Measurements from ENCODE around the gene STX2.
"Not testable (repeated sequence)": the region's sequence is repeated elsewhere in the genome, so short reads cannot be mapped to it uniquely, and the experiment has no call there.

Gene STX2

GRCh38 chr12:130764475-130765185 is 74.4 kb downstream of the STX2 start:
- no peak for DNase-seq (ENCODE audit: low read depth)

DNA sequence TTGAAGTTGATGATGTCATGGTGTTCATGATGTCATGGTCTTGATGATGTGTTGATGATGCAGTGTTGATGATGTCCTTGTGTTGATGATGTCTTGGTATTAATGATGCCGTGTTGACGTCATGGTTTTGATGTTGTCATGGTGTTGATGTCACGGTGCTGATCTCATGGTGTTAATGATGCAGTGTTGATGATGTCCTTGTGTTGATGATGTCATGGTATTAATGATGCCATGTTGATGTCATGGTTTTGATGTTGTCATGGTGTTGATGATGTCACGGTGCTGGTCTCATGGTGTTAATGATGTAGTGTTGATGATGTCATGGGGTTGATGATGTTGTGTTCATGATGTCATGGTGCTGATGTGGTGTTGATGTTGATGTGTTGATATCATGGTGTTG is 75.0 kb downstream of the STX2 start:
- DNase-seq (ENCODE audit: low read depth), result no peak

GRCh38 chr12:130762319-130762675 is 76.8 kb downstream of the STX2 start:
- DNase-seq (ENCODE audit: low read depth), result no peak

DNA sequence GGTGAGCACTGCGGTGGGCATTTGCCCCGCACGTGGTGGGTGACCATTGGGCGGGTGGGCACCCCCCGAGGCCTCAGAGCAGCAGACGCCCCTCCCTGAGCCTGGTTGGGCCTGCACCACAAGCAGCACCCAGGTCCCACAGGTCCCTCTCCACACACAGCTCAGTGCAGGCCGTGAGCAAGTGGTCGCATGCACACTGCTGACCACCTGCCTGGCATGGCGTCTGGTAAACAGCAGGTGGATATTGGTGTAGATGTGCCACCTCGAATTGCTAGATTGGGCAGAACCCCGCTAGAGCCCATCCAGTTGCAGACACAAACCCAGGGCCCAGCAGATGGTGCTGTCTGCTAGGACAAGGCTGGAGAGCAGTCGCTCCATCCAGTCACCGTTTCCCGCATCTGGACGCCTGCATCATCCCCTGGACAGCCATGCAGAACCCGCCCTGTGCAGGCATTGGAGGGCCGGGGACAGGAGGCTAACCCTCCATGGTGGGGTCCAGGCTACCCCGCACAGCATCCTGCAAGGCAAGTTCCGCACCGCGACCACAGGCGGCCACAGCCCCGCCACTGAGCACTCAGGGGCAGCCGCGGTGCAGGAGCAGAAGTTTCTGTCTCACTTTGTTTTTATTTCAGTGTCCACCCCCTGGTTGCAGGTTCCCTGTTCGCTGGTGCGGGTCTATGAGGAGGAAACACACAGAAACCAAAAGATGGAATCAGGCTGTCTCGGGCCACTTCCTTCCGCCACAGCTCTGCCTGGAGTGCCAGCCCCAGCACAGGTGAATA is 77.3 kb downstream of the STX2 start:
- peak; percentile 40 for DNase-seq (ENCODE audit: low read depth)

- no peak for DNase-seq (ENCODE audit: low read depth)
Observed at GRCh38 chr12:130754234-130754901, 84.7 kb downstream of the STX2 start.

- DNase-seq (ENCODE audit: low read depth), result no peak
Observed at GRCh38 chr12:130752692-130753230, 86.3 kb downstream of the STX2 start.

DNA sequence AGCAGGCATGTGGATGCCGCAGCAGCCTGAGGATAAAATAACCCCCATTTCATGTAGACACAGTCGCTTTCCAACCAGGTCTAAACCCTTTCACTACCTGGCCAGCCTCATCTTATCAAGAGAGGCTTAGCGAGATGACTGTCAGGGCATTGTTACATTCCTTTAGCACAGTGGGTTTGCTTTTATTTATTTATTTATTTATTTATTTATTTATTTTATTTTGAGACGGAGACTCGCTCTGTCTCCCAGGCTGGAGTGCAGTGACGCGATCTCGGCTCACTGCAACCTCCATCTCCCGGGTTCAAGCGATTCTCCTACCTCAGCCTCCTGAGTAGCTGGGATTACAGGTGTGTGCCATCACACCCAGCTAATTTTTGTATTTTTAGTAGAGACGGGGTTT is 87.0 kb downstream of the STX2 start:
- DNase-seq (ENCODE audit: low read depth), result not testable (repeated sequence)

DNA sequence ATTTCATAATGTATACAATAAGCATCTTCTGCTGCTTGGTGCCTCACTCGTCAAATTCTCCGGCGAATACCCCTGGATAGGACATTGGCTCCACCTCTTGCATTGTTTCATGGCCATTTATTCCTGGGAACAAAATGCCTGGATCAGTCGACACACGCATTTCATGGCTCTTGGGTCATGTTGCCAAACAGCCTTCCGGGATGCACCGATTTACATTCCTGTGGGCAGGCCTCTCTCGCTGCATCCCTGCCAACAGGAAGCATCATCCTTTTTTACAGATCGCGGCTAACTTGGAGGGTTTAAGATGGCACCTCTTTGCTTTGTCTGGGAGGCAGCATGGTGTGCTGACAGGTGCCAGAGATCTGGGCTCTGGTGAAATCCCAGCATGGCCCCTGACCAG is 90.3 kb downstream of the STX2 start:
- DNase-seq (ENCODE audit: low read depth), result no peak

DNA sequence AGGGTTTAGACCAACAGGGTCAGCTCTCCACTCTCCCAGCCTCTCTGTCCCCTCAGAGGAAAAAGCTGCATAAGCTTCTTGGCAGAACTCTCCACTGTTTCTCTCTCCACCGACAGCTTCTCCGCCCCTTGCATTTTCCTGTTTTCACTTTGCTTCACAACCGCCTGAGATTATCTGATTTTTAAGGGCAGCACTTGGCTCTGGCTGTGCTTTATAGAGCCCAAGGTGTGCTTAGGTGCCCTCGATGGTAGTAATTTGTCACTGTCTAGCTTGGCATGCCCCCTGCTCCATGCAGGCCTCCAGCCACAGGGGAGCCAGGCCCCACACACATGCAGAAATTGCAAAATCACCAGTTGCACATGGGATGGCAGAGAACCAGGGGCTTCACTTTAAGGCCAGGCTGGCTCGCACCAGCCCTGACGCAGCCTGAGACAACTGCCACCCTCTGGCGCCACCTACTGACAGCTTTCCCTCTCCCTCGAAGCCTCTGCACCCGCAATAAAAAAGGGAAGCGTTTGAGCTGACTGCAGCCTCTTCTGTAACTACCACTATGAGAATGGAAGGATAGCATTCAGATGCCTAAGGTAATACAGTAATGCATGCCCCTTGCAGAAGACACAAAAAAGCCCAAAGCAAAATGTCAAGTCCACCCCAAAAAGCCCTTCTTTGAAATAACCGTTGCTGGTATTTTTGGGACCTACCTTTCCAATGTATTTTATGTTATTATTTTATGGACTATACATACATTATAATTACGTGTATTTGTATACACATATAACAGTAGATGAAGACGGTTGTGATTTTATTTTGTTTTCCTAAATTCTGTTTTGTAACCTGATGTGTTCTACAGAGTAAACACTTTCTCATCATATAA is 90.9 kb downstream of the STX2 start:
- DNase-seq (ENCODE audit: low read depth), result peak; percentile 68

GRCh38 chr12:130746546-130746945 is 92.5 kb downstream of the STX2 start:
- DNase-seq (ENCODE audit: low read depth), result no peak

DNA sequence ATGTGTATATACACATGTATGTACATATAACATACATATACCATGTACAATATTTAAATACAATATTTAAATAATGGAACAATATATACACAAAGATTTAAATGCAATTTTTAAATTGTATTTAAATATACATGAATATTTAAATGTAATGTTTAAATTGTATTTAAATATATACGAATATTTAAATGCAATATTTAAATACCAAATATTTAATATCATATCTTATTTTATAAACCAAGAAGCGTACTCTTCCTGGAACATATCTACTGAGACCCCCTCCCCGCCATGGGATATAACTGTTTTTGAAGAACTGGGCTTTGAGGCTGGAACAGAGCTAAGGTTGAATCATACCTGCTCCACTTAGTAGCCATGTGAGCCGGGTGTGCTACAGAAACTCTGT is 93.1 kb downstream of the STX2 start:
- DNase-seq (ENCODE audit: low read depth), result no peak

DNA sequence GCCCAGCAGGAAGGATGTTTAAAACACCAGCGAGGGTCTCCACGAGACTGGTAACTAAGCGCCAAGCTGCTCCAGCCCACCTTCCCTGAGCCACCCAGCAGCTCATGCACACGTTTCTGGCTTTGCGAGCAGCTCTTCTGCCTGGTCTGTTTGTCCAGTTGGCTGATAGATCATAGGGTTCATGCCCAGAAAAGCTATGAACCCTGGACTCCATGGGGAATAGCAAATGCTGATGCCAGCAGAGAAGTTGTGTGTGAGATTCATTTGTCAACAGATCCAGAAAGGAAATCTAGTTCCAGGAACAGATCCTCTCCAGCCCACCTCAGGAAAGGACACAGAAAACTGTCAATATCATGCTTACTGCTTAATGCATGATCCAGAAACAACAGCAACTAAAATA is 94.8 kb downstream of the STX2 start:
- no peak for DNase-seq (ENCODE audit: low read depth)

DNA sequence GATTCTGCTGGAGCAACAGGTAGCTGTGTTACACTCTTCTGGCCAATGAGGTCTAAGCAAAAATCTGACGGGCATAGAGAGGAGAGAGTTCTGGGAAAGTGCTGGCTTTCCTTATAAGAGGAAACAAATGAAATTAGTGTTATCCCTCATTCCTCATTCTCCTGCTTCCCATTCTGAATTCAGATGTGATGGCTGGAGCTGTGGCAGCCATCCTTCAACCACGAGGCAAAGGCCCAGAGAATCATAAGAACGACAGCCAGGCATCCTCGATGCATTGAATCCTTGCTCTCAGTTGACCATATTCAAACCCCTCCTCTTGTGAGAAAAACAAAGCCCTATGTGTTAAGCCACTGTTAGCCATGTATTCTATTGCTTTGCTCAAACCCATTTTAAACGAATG is 95.4 kb downstream of the STX2 start:
- no peak for DNase-seq (ENCODE audit: low read depth)

GRCh38 chr12:130743176-130743575 is 95.9 kb downstream of the STX2 start:
- no peak for DNase-seq (ENCODE audit: low read depth)

DNA sequence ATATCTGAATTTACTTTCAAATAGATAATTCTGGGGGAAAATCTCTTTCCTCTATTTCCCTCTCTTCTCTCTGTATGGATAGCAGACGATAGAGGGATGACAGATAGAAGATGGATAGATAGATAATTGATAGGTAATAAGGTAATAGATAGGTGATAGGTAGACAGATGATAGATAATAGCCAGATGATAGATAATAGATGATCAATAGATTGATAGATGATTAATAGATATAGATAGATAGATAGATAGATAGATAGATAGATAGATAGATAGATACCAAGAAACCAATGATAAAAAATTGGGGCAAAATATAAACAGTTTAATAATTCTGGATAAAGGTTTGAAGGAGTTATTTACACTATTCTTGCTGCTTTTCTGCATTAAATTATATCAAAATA is 96.3 kb downstream of the STX2 start:
- no peak for DNase-seq (ENCODE audit: low read depth)

DNA sequence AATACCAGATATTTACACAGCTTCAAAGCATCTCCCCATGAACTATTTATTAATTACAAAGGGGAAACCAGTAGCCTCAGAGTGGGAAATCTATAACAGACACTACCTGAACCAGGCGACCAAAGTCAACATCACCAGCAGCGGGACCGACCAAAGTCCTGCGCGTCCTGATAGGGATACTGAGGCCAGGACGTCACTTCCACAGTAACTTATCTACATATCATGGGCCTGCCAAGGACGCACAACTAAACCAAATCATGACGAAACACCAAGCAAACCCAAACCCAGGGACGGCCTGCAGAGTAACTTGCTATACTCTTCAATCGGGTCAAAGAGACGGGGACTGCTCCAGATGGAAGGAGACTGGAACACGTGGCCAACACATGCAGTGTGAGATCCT is 96.9 kb downstream of the STX2 start:
- no peak for DNase-seq (ENCODE audit: low read depth)

Data from stimulated activated CD8-positive, alpha-beta memory T cell treated with anti-CD3 and anti-CD28 coated beads, Interleukin-7, amount 100 ng/mL, for 24 hours (primary cell).